RPMI8226 (cell line): ENCODE measurements around the gene SLC37A4.
"Not testable (repeated sequence)": the region's sequence is repeated elsewhere in the genome, so short reads cannot be mapped to it uniquely, and the experiment has no call there.

Source experiments
- DNase-seq: peaks from one replicate; pipeline ENCODE4 v3.0.0-alpha.2; 2015

The SLC37A4 gene

GRCh38 chr11:119016216-119017009, 14.3 kb downstream of the SLC37A4 start:
- DNase-seq = no peak

GRCh38 chr11:119015054-119015611, 15.5 kb downstream of the SLC37A4 start:
- no peak for DNase-seq

DNA sequence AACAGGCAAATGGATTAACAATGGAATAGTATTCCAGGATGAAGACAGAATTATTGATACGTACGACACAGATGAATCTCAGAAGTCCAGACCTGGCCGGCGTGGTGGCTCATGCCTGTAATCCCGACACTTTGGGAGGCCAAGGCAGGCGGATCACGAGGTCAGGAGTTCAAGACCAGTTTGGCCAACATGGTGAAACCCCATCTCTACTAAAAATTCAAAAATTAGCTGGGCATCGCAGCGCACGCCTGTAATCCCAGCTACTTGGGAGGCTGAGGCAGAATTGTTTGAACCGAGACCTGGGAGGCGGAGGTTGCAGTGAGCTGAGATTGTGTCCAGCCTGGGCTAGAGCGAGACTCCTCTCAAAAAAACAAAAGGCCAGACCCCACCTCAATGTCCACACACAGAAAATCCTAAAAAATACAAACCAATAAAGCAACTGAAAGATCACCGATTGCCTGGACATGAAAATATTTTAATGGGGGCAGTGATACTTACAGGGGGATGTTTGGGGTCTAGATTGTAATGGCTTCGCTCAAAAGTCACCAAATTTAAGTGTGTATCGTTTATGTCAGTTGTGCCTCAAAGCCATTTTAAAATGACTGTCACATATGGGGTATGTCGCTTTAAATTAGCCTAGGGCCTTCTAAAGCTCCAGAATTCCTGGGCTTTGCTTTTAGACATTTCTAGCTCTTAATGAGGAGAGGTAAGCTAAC, 16.3 kb downstream of the SLC37A4 start:
- no peak for DNase-seq

DNA sequence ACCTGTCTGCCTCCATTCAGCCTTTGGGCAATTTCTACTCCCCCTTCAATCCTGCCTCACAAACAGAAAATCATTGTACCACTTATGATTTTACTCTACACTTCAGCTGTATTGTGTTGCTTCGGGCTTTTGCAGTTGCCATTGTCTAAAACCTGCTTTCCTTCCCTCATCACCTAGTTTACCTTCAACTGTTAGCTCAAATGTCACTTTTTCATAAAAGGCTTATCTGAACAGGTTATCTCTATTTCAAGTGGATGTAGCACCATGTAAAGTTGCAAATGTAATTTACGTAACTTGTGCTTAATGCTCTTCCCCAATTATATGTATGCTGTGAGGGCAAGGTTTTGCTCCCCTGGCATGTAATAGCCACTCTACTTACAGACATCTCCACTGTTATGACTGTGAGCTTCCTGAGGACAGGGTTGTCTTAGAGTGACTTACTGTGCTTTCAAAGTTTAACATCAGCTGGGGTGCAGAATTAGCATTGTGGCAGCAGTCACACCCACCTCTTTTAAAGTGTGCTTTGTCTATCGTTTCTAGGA, 18.0 kb downstream of the SLC37A4 start:
- no peak for DNase-seq

DNA sequence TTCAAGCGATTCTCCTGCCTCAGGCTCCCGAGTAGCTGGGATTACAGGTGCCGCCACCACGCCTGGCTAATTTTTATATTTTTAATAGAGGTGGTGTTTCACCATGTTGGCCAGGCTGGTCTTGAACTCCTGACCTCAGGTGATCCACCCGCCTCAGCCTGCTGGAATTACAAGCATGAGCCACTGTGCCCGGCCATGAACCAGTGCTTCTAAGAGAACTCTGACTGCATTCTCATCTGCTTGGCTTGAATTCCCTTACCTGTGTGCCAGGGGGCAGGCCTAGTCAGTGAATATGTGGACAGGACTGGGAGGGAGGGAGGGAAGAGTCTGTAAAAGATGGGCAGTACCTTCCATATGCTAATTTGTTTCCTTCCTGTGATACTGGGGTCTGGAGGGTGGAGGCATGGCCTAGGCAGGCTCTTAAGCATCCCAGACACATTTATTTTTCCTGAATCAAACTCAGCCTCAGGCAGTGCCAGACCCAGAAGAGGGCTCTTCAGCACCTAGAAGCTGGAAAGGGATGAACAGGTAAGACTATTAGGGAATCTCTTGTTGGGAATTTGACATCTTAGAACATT, 19.1 kb downstream of the SLC37A4 start:
- DNase-seq = no peak

DNA sequence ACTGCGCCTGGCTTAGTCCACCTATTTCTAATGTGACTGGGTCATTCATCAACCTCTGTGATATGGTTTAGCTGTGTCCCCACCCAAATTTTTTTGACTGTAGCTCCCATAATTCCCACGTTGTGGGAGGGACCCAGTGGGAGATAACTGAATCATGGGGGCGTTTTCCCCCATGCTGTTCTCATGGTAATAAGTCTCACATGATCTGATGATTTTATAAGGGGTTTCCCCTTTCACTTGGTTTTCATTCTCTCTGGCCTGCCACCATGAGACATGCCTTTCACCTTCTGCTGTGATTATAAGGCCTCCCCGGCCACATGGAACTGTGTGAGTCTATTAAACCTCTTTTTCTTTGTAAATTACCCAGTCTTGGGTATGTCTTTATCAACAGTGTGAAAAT, 24.0 kb downstream of the SLC37A4 start:
- no peak for DNase-seq

- no peak for DNase-seq
These were observed 29.8 kb downstream of the SLC37A4 start for GRCh38 chr11:119000906-119001305.

GRCh38 chr11:118998822-118999221, 31.9 kb downstream of the SLC37A4 start:
- no peak for DNase-seq

GRCh38 chr11:118998388-118998717, 32.3 kb downstream of the SLC37A4 start:
- no peak for DNase-seq

- DNase-seq = peak; percentile 98
These were observed 32.9 kb downstream of the SLC37A4 start, which contains the start of gene CENATAC for GRCh38 chr11:118997627-118998387. CENATAC (plus strand) TSS chr11:118998138; CDS start chr11:118998198, 60 bp downstream.

- DNase-seq = peak; percentile 30
These were observed 33.6 kb downstream of the SLC37A4 start for GRCh38 chr11:118996926-118997626.

DNA sequence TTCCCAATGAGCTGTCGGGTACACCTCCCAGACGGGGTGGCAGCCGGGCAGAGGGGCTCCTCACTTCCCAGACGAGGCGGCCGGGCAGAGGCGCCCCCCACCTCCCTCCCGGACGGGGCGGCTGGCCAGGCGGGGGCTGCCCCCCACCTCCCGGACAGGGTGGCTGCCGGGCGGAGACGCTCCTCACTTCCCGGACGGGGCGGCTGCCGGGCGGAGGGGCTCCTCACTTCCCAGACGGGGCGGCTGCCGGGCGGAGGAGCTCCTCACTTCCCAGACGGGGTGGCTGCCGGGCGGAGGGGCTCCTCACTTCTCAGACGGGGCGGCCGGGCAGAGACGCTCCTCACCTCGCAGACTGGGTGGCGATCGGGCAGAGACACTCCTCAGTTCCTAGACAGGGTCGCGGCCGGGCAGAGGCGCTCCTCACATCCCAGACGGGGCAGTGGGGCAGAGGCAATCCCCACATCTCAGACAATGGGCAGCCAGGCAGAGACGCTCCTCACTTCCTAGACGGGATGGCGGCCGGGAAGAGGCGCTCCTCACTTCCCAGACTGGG, 39.1 kb downstream of the SLC37A4 start:
- not testable (repeated sequence) for DNase-seq

DNA sequence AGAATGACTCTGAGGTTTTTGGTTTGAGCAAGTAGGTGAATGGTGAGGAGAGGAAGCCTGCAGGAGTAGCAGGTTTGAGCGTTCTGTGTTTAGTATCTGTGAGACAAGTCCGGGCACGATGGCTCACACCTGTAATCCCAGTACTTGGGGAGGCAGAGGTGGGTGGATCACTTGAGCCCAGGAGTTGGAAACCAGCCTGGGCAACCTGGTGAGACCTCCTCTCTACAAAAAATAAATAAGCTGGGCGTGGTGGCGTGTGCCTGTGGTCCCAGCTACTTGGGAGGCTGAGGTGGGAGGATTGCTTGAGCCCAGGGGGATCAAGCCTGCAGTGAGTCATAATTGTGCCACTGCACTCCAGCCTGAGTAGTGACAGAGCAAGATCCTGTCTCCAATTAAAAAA, 42.4 kb downstream of the SLC37A4 start:
- no peak for DNase-seq

GRCh38 chr11:118984825-118985224, 45.9 kb downstream of the SLC37A4 start:
- no peak for DNase-seq

GRCh38 chr11:118984337-118984736, 46.3 kb downstream of the SLC37A4 start:
- not testable (repeated sequence) for DNase-seq

GRCh38 chr11:118980191-118980881, 50.3 kb downstream of the SLC37A4 start:
- peak; percentile 85 for DNase-seq

DNA sequence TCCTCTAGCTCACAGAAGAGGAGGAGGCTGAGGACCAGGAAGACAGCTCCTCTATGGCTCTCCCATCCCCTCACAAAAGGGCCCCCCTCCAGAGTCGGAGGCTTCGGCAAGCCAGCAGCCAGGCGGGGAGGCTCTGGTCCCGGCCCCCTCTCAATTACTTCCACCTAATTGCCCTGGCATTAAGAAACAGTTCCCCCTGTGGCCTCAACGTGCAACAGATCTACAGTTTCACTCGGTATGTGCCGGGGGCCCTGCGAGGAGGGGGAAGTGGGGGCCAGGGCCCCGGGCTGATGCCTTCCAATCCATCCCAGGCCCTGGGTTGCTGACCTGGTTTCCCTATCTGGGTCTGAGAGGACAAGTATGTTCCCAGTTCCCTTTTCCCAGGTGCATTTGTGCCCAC, 51.2 kb downstream of the SLC37A4 start:
- peak; percentile 64 for DNase-seq

- DNase-seq = no peak
These were observed 54.6 kb downstream of the SLC37A4 start for GRCh38 chr11:118975771-118976709.
